NB4 (cell line): Measurements from ENCODE around the gene RYR2.

Source experiments
- CTCF ChIP-seq: IDR thresholded peaks from one replicate; pipeline ENCODE4 v1.5.1; 2012; ENCODE audit warnings: low read depth, low read length
- MAX ChIP-seq: IDR thresholded peaks from 2 replicates; pipeline ENCODE4 v1.6.1; 2011; ENCODE audit warnings: low read depth, low read length
- MYC ChIP-seq: IDR thresholded peaks from 2 replicates; pipeline ENCODE4 v1.6.1; 2011; ENCODE audit warnings: low read depth, low read length
- POLR2A ChIP-seq: IDR thresholded peaks from 2 replicates; pipeline ENCODE4 v1.6.1; 2011; ENCODE audit warnings: mild to moderate bottlenecking; ENCODE audit not compliant: insufficient read length; ENCODE audit errors: extremely low read depth

GRCh38 chr1:237050185-237050584 lies 8.2 kb downstream of the RYR2 start:
- TF ChIP-seq CTCF (no peak), POLR2A (no peak), MAX (no peak), MYC (no peak)
